ENCODE results near the gene ANKRD52. TPM values are rescaled to one million over a fixed set of nuclear protein-coding genes. Genes with fewer than 3 reads are reported as not detected.

Gene ANKRD52
- total and polyA plus RNA-seq, 2 of the 8 experiments (the other 6 are each of a cell fraction or from before 2014, with no cell fraction given) = 14.0 to 36.3 TPM

- TF ChIP-seq GTF2F1 (IDR thresholded peaks at IDR 0.05; ENCODE audit: borderline replicate concordance, low read depth, low read length) (no peak), TBP (IDR thresholded peaks at IDR 0.05; ENCODE audit: low read depth, low read length) (peak; percentile 83), ATF2 (IDR thresholded peaks at IDR 0.05; ENCODE audit: low read length) (no peak), CHD2 (IDR thresholded peaks at IDR 0.05; ENCODE audit: low read length) (no peak), RBBP5 (IDR thresholded peaks at IDR 0.05; ENCODE audit: borderline replicate concordance, low read depth, low read length) (0 out of 2 replicates have a peak, but pooled peaks have one; percentile 69), CHD1 (IDR thresholded peaks at IDR 0.05; ENCODE audit: low read depth, low read length) (no peak), HDAC2 (IDR thresholded peaks at IDR 0.05; ENCODE audit: borderline replicate concordance in 1 of 2, low read depth in 2 of 2, low read length in 2 of 2) (0 out of 4 replicates have a peak, but pooled peaks of 1 of the 2 experiments have one; percentile 48), SIX5 (IDR thresholded peaks at IDR 0.05; ENCODE audit: low read depth, low read length) (no peak), KDM1A (IDR thresholded peaks at IDR 0.05; ENCODE audit: borderline replicate concordance, low read length) (no peak), PHF8 (conservative IDR thresholded peaks at IDR 0.05; ENCODE audit: low read depth, low read length) (peak; percentile 64), POLR2AphosphoS5 (IDR thresholded peaks at IDR 0.05; ENCODE audit: low read depth, low read length) (peak; percentile 63; the same call in 1 of the 2 replicates), GABPA (IDR thresholded peaks at IDR 0.05; ENCODE audit: borderline replicate concordance, insufficient read depth, low read length) (0 out of 2 replicates have a peak, but pooled peaks have one; percentile 64), JUND (IDR thresholded peaks at IDR 0.05; ENCODE audit: low read length) (no peak), SP1 (IDR thresholded peaks at IDR 0.05; ENCODE audit: low read depth, low read length) (peak; percentile 64; the same call in 1 of the 2 replicates), CTBP2 (IDR thresholded peaks at IDR 0.05; ENCODE audit: borderline replicate concordance, insufficient read depth, insufficient read length, low read length) (no peak), TAF1 (IDR thresholded peaks at IDR 0.05; ENCODE audit: low read depth, low read length) (peak; percentile 93), SP2 (IDR thresholded peaks at IDR 0.05; ENCODE audit: low read length) (peak; percentile 54; the same call in 1 of the 2 replicates), ATF3 (IDR thresholded peaks at IDR 0.05; ENCODE audit: insufficient read depth, low read depth, low read length) (no peak), SAP30 (IDR thresholded peaks at IDR 0.05; ENCODE audit: insufficient read depth, insufficient replicate concordance, low read length) (peak; percentile 70), CBX5 (IDR thresholded peaks at IDR 0.05; ENCODE audit: low read depth, low read length) (no peak), TAF7 (optimal IDR thresholded peaks at IDR 0.05; ENCODE audit: borderline replicate concordance, low read depth, low read length) (peak; percentile 65)
These were observed 36.2 kb downstream of the ANKRD52 start, which contains the start of gene RNF41 (continued) for GRCh38 chr12:56221757-56222530.

Data from H1 (cell line).